Endothelial cell of umbilical vein (primary cell): ENCODE results near the gene KARS1. TPM values are rescaled to one million over a fixed set of nuclear protein-coding genes. Genes with fewer than 3 reads are reported as not detected.

Source experiments
- BruUV-seq: library from RNA; stranded (reverse); fragments of 400-500 nt; replicated peaks from 2 replicates; lab custom pipeline; 2021; lab: Mats Ljungman, UMichigan
- CTCF ChIA-PET: fragments of 300-600, 350-600 bp; sonication (Branson Sonifier 250); formaldehyde crosslinking; loops from one replicate; lab custom pipeline; 2021; ENCODE audit warnings: antibody characterized with exemption, inconsistent platforms; lab: Charles Lee
- POLR2A ChIA-PET: fragments of 300-600, 350-600 bp; sonication (Branson Sonifier 250); formaldehyde crosslinking; loops from one replicate; lab custom pipeline; 2021; ENCODE audit warnings: antibody characterized with exemption, inconsistent platforms; lab: Charles Lee
- DNase-seq: peaks from one replicate; pipeline ENCODE4 v3.0.0-alpha.2; 2011; ENCODE audit warnings: low read depth, low spot score
- FAIRE-seq: peaks from 2 replicates; lab custom pipeline; 2011; peaks lifted over from hg19 to GRCh38; lab: Jason Lieb, UNC
- H2AFZ ChIP-seq: 2 replicates; pipeline ENCODE4 v1.6.0; 2012; ENCODE audit warnings: low read depth, low read length, control low read depth, inconsistent platforms
- H3K27ac ChIP-seq: 2 replicates; pipeline ENCODE4 v1.5.1; 2011; ENCODE audit warnings: low read depth, mild to moderate bottlenecking, control low read depth, low read length, moderate library complexity; ENCODE audit not compliant: insufficient read depth
- H3K27me3 ChIP-seq, 2 experiments: 2 replicates each; pipeline versions ENCODE4 v1.6.0 to v1.6.1; 2011; ENCODE audit warnings: low read length in 2 of 2, mixed read lengths in 1 of 2; ENCODE audit not compliant: control insufficient read depth in 2 of 2, insufficient read depth in 2 of 2
- H3K36me3 ChIP-seq, 2 experiments: 2 replicates in 1 of 2; 3 replicates in 1 of 2; pipeline ENCODE4 v1.5.1; 2011; ENCODE audit warnings: low read length in 2 of 2, mild to moderate bottlenecking in 1 of 2, moderate library complexity in 1 of 2; ENCODE audit not compliant: control insufficient read depth in 2 of 2, insufficient read depth in 2 of 2; ENCODE audit errors: extremely low read depth in 1 of 2
- H3K4me1 ChIP-seq: 3 replicates; pipeline ENCODE4 v1.5.1; 2011; ENCODE audit warnings: mild to moderate bottlenecking, low read length; ENCODE audit not compliant: control insufficient read depth, insufficient read depth; ENCODE audit errors: extremely low read depth
- H3K4me2 ChIP-seq: 2 replicates; pipeline ENCODE4 v1.6.1; 2011; ENCODE audit warnings: low read length, control low read depth, mixed read lengths; ENCODE audit not compliant: insufficient read depth
- H3K4me3 ChIP-seq, 3 experiments: fragments of 200-600 bp in 1 of 3; sonication (generic), shearing (Covaris generic) in 1 of 3; replicated peaks in 1 of 3; 2 replicates each; pipeline ENCODE4 v1.5.1; 2011 to 2016; ENCODE audit warnings: control low read depth in 3 of 3, low read length in 3 of 3, mild to moderate bottlenecking in 2 of 3, inconsistent platforms in 1 of 3, low read depth in 1 of 3, moderate library complexity in 1 of 3; ENCODE audit not compliant: insufficient read depth in 1 of 3
- H3K79me2 ChIP-seq: 2 replicates; pipeline ENCODE4 v1.6.0; 2012; ENCODE audit warnings: low read length, inconsistent platforms; ENCODE audit not compliant: control insufficient read depth, insufficient read depth
- H3K9ac ChIP-seq: replicated peaks from 2 replicates; pipeline ENCODE3; 2011; ENCODE audit warnings: low read length, control low read depth; ENCODE audit not compliant: insufficient read depth; ENCODE audit errors: extremely low read depth
- H3K9me1 ChIP-seq: replicated peaks from 3 replicates; pipeline ENCODE4 v1.6.0; 2011; ENCODE audit warnings: mild to moderate bottlenecking, low read length; ENCODE audit not compliant: control insufficient read depth, insufficient read depth; ENCODE audit errors: extremely low read depth
- H3K9me3 ChIP-seq: replicated peaks from 2 replicates; pipeline ENCODE4 v1.5.1; 2012; ENCODE audit warnings: low read length, inconsistent platforms; ENCODE audit not compliant: control insufficient read depth, insufficient read depth
- H4K20me1 ChIP-seq: replicated peaks from 2 replicates; pipeline ENCODE3; 2011; ENCODE audit warnings: mild to moderate bottlenecking, low read length; ENCODE audit not compliant: control insufficient read depth, insufficient read depth; ENCODE audit errors: extremely low read depth
- EZH2 ChIP-seq: IDR thresholded peaks from 2 replicates; pipeline ENCODE4 v1.6.1; 2012; ENCODE audit warnings: borderline replicate concordance, low read depth, mild to moderate bottlenecking, moderate library complexity, low read length, inconsistent platforms; ENCODE audit not compliant: severe bottlenecking
- FOS ChIP-seq: IDR thresholded peaks from 2 replicates; pipeline ENCODE4 v1.6.1; 2011; ENCODE audit warnings: mild to moderate bottlenecking, low read length, moderate library complexity, borderline replicate concordance; ENCODE audit not compliant: insufficient read depth
- GATA2 ChIP-seq: IDR thresholded peaks from 2 replicates; pipeline ENCODE4 v1.7.0; 2011; ENCODE audit warnings: low read depth, mild to moderate bottlenecking, moderate library complexity, mixed read lengths, low read length; ENCODE audit not compliant: insufficient read length, insufficient read depth
- JUN ChIP-seq: IDR thresholded peaks from 2 replicates; pipeline ENCODE4 v1.6.1; 2011; ENCODE audit warnings: borderline replicate concordance, low read depth; ENCODE audit not compliant: insufficient read length, insufficient read depth
- MYC ChIP-seq: IDR thresholded peaks from one replicate; pipeline ENCODE4 v1.6.1; 2011; ENCODE audit warnings: mild to moderate bottlenecking, low read depth, low read length
- POLR2A ChIP-seq: IDR thresholded peaks from 2 replicates; pipeline ENCODE4 v1.6.1; 2012; ENCODE audit warnings: low read depth, mild to moderate bottlenecking, control low read depth, low read length
- POLR2AphosphoS5 ChIP-seq: IDR thresholded peaks from 2 replicates; pipeline ENCODE4 v1.6.1; 2012; ENCODE audit warnings: low read depth, mild to moderate bottlenecking, control low read depth, low read length, moderate library complexity; ENCODE audit not compliant: insufficient read depth
- dilution Hi-C: fragments of 300-500 bp; cut with MboI; formaldehyde crosslinking; loops from one replicate; pipeline ENCODE4 v1.15.0; 2019; ENCODE audit warnings: low sequenced_read_pairs; ENCODE audit not compliant: extremely low pct_ligation_motif_present
- intact Hi-C: fragments of 100-400 bp; cut with micrococcal nuclease; formaldehyde crosslinking; loops from one replicate; pipeline ENCODE4 v1.10.0; 2022
- polyA plus RNA-seq, 4 experiments: library from polyadenylated mRNA; depleted of rRNA in 3 of 4; stranded (reverse) in 3 of 4; unstranded in 1 of 4; fragments of >200 nt; gene quantifications; 2 replicates each; pipeline versions ENCODE4 v1.2.1 to v1.2.3, GENCODE V29; 2011 to 2012; ENCODE audit warnings: missing spikeins in 1 of 4
- total RNA-seq: library from RNA; stranded (reverse); gene quantifications from 2 replicates; pipeline ENCODE4 v1.2.3, GENCODE V29; 2021
- TF ChIP-seq, protein P1 (sequence below): IDR thresholded peaks from 2 replicates; pipeline ENCODE4 v1.6.1; 2011; ENCODE audit not compliant: insufficient read depth, insufficient read length
- TF ChIP-seq, protein P2 (sequence below), 2 donors: IDR thresholded peaks; 1 replicate in 1 of 2; 2 replicates in 1 of 2; pipeline ENCODE4 v1.5.1; 2011; ENCODE audit warnings: low read length in 2 of 2, mild to moderate bottlenecking in 2 of 2, moderate library complexity in 2 of 2, control low read depth in 1 of 2, inconsistent platforms in 1 of 2, low read depth in 1 of 2; ENCODE audit not compliant: insufficient read depth in 1 of 2; ENCODE audit errors: extremely low read depth in 1 of 2

The KARS1 gene
- total and polyA plus RNA-seq, 2 donors (not counting 3 experiments of a cell fraction or from before 2014, with no cell fraction given) = 83.3 to 146 TPM

DNA sequence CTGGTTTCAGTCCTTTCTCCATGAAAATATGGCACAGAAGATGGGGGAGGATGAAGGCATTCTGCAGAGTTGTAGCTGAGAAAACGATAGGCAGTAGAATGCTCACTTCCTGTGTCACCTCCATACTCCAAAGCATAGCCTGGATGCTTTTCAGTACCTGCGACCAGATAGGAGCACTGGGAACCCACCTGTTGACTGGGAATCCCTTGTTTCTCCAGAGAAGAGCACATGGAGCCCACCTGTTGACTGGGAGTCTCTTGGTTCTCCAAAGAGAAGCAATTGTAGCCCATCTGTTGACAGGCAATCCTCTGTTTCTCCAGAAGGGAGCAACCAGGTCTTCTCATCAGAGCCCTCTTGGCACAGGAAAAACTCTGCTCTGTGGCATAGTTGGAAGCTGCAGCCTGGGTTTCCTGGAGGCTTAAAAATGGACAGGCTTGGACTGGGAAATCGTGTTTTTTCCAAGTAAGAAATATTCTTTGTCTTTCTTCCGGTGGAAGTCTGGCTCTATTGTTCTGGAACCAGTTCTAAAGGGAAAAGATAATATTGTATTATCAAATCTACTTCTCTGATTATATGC, 13.3 kb upstream of the KARS1 start:
- Histone ChIP-seq H3K9me1 (no peaks in the 10 kb centered on the region), H3K9ac (no peak overlapping the region), H2AFZ (no peak overlapping the region), H4K20me1 (peaks cover 3% of the 10 kb centered on the region), H3K4me1 (peaks cover 15% of the 10 kb centered on the region), H3K9me3 (no peaks in the 10 kb centered on the region), H3K79me2 (no peaks in the 10 kb centered on the region), H3K36me3 (peaks cover 13 to 15% of the 10 kb centered on the region in 2 experiments), H3K27me3 (no peaks in the 10 kb centered on the region), H3K4me3 (no peak overlapping the region), H3K27ac (no peak overlapping the region), H3K4me2 (peak overlapping the region; percentile 31)
- DNase-seq (peak; percentile 60), FAIRE-seq (peak; percentile 73)
- TF ChIP-seq POLR2A (no peak), EZH2 (no peak)
- ChIA-PET POLR2A (no interaction called here), CTCF (no interaction called here)
- no TSS peak for BruUV-seq
- intact Hi-C loops (no loop called here), dilution Hi-C loops (no loop called here)

DNA sequence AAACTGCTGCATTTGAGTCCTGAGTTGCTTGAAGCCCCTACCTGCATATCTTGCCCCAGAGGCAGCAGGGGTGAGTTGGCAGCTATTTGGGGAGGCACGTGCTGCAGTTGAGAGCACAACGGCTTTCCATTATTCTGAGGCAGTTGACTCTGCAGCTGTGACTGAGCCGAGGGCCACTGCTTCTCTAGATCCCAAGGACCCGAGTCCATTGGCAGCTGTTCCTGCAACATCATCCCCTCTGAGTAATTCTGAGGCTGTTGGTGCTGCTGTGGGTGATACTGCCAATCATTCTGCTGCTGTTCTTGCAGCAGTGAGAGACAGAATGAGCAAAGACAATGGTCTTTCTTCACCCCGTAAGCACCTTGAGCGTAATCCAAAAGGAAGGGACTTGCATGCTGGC, 12.9 kb upstream of the KARS1 start:
- DNase-seq (no peak), FAIRE-seq (no peak)
- no peak for TF ChIP-seq JUN
- no peak for TF ChIP-seq POLR2A
- no peak for TF ChIP-seq MYC
- TF ChIP-seq, protein P1, sequence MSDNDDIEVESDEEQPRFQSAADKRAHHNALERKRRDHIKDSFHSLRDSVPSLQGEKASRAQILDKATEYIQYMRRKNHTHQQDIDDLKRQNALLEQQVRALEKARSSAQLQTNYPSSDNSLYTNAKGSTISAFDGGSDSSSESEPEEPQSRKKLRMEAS = no peak
- TF ChIP-seq FOS = no peak
- TF ChIP-seq, protein P2, sequence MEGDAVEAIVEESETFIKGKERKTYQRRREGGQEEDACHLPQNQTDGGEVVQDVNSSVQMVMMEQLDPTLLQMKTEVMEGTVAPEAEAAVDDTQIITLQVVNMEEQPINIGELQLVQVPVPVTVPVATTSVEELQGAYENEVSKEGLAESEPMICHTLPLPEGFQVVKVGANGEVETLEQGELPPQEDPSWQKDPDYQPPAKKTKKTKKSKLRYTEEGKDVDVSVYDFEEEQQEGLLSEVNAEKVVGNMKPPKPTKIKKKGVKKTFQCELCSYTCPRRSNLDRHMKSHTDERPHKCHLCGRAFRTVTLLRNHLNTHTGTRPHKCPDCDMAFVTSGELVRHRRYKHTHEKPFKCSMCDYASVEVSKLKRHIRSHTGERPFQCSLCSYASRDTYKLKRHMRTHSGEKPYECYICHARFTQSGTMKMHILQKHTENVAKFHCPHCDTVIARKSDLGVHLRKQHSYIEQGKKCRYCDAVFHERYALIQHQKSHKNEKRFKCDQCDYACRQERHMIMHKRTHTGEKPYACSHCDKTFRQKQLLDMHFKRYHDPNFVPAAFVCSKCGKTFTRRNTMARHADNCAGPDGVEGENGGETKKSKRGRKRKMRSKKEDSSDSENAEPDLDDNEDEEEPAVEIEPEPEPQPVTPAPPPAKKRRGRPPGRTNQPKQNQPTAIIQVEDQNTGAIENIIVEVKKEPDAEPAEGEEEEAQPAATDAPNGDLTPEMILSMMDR (IDR thresholded peaks at IDR 0.05; ENCODE audit: extremely low read depth in 1 of 2, insufficient read depth in 1 of 2, low read depth in 1 of 2, low read length in 2 of 2) = no peak
- TF ChIP-seq POLR2AphosphoS5 = no peak
- no peak for TF ChIP-seq EZH2
- TF ChIP-seq GATA2 = no peak
- dilution Hi-C loops (no loop called here), intact Hi-C loops (no loop called here)
- Histone ChIP-seq H3K27ac (no peak overlapping the region), H4K20me1 (peaks cover 3% of the 10 kb centered on the region), H3K4me3 (no peak overlapping the region), H3K4me2 (no peak overlapping the region), H3K79me2 (no peaks in the 10 kb centered on the region), H3K9me1 (no peaks in the 10 kb centered on the region), H3K9me3 (no peaks in the 10 kb centered on the region), H3K9ac (no peak overlapping the region), H3K36me3 (peaks cover 17% of the 10 kb centered on the region in 2 experiments), H2AFZ (no peak overlapping the region), H3K27me3 (no peaks in the 10 kb centered on the region), H3K4me1 (peaks cover 15% of the 10 kb centered on the region)
- ChIA-PET CTCF (interaction anchor here (0.6 to 0.7 kb wide), 2 partner anchors 98 to 111 kb away, joined by 3 read pairs; no protein-coding TSS in a partner anchor), POLR2A (no interaction called here)
- no TSS peak for BruUV-seq
